NCI-H128 (cell line): ENCODE results near the gene BHLHE23.

Experiments
- DNase-seq: peaks from one replicate; lab custom pipeline; 2025; ENCODE audit not compliant: unreplicated experiment; lab: John Stamatoyannopoulos, UW

Gene BHLHE23

GRCh38 chr20:62975251-62975760 lies 31.5 kb downstream of the BHLHE23 start:
- no peak for DNase-seq

GRCh38 chr20:62972845-62973745 lies 33.7 kb downstream of the BHLHE23 start:
- no peak for DNase-seq

GRCh38 chr20:62971950-62972844 lies 34.6 kb downstream of the BHLHE23 start:
- peak; percentile 71 for DNase-seq

- DNase-seq, result no peak
These were observed 35.4 kb downstream of the BHLHE23 start for GRCh38 chr20:62971211-62971949.

DNA sequence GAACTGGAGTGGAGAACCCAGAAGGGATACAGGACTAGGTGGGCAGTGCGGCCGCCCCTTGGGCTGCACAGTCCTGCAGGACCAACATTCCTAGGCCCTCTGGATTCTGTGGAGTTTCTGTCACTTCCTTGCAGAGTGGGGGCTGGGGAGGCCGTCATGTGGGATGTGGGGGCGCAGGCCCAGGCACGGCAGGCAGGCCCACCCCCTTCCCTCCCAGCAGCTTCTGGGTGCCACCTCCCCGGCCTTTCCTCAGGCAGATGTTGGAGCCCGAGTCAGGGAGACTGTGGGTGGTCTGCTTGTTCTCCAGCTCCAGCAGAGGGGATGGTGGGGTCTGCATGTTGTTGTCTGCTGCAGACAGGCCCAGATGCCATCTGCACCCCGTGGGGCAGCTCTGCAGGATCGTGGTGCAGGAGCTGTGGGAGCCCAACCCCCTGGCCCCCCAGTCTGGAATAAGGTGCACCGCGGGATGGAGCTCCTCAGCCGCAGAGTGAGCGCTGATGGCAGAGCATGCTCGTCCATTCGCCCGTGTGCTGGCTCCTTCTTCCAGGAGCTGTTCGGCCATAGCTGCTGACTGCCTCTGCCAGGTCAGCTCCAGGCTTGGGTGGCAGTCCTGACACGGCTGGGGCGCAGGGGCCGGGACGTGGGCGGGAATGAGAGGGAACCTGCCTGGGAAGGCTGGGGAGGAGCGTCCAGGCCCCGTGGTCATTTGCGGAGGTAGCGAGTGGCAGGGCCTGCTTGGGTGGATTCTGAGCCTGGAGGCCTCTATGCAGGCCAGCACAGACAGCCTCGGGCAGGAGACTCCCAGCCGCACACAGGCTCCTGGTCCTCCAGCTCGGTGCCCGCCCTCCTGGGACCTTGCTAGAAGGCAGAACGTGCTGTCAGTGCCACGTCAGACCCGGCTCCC lies 36.2 kb downstream of the BHLHE23 start:
- DNase-seq, result no peak

GRCh38 chr20:62969939-62970306 lies 36.8 kb downstream of the BHLHE23 start:
- no peak for DNase-seq

DNA sequence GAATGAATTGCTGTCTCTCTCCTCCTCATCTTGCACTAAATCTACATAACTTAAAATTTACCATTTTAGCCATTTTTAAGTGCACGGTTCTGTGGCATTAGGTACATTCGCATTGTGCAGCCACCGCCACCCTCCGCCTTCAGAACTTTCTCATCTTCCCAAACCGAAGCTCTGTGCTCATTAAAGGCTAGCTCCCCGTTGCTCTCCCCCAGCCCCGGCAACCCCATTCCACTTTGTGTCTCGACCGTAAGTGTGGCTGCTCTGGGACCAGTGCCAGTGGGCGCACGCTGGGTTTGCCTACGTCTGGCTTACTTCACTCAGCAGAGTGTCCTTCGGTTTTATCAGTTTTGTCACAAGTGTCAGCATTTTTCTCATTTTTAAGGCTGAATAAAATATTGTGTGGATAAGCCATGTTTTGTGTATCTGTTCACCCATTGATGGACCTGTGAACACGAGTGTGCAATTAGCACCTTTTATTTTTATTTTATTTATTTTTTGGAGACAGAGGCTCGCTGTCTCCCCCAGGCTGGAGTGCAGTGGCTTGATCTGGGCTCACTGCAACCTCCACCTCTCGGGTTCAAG lies 37.5 kb downstream of the BHLHE23 start:
- no peak for DNase-seq

DNA sequence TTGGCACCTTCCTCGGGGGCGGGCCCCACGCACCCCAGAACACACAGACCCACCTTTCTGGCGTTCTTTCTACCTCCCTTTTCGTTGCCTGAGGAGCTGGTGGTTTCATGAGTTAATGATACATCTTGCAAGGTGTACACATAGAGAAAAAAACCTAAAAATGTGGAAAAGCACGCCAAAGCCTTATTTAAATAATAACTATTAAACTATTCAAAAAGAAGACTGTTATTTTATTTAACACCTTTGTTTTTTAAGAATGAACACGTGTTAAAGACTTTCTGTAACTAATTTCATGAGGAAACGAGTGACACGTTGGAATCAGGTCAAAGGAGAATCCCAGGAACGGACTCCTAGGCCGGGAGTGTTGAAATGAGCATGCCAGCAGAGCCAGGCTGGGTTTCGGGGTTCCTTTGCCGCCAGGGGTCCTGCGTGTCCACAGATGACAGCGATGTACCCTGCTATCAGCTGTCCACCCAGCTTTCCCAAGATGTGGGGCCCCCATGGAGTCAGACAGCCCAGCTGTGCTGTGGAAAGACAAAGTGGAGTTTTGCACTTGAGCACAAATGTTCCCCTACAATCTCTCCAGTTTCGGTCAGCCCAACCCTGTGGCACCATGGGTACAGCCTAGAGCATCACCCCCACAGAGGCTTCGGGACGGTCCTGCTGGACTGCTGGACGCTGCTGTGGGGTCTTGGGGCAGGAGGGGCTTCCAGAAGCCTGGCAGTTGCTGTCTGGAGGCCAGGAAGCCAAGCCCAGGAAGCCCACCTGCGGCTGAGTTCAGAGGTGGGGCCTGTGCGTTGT lies 38.2 kb downstream of the BHLHE23 start:
- no peak for DNase-seq

GRCh38 chr20:62967628-62968351 lies 39.0 kb downstream of the BHLHE23 start:
- DNase-seq, result no peak

- no peak for DNase-seq
These were observed 39.6 kb downstream of the BHLHE23 start for GRCh38 chr20:62967149-62967501.

- no peak for DNase-seq
These were observed 40.3 kb downstream of the BHLHE23 start for GRCh38 chr20:62966212-62967148.

GRCh38 chr20:62965363-62965771 lies 41.4 kb downstream of the BHLHE23 start:
- no peak for DNase-seq

- DNase-seq, result no peak
These were observed 42.1 kb downstream of the BHLHE23 start for GRCh38 chr20:62964700-62965099.

DNA sequence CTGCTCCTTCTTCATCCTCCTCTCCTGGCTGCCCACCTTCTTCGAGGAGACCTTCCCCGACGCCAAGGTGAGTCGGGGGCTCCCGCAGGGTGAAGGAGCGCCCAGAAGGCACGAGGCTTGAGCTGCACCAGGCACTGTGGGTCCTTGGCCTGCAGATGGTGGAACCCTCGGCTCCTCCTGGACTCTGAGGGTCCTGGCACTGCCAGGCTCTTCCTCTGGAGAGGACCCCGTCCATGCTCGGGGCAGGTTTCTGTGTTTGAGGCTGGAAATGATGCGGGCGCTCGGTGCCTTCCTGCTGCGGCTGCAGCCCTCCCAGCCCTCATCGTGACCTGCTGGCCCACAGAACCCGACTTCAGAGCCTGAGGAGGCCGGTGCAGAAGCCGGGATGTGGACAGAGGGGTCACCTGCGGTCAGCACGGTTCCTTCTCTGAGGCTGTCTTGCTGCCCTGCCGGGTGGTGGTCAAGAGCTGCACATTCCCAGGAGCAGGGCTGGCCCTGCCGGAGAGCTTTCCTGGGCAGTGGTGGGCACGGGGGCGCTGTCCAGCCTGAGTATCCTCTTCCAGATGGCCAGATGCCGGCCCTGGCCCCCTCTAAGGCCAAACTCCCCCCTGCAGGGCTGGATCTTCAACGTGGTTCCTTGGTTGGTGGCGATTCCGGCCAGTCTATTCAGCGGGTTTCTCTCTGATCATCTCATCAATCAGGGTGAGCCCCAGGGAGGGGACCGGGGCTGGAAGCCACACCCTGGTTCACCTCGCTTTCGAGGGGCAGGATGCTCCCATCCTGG lies 43.0 kb downstream of the BHLHE23 start:
- no peak for DNase-seq

DNA sequence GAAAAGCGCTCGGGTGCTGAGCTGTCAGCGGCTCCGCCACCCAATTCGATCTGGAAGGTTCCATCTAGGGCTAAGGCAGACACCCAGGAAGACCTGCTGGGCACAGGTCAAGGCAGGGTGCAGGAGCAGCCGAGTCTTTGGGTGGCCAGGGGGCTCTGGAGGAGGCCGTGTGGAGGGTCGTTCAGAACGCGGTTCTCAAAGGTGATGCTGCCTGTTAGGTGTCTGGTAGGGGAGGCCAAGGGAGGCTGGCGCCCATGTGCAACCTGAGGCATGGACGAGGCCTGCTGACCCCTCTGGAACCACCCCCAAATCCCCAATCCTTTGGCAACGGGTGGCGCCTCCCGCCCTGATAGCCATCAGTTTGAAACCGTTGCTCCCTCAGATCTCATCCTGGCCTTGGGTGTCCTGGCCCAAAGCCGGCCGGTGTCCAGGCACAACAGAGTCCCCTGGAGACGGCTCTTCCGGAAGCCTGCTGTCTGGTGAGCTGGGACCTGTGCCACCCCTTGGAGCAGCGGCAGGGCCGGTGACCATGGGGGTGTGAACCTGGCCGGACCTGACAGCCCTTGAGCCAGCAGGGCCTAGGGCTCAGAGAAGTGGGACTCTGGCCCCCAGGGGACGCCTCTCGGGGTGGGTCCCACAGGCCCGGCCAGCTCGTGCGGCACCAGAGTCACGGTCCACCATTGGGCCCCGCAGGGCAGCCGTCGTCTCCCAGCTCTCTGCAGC lies 43.7 kb downstream of the BHLHE23 start:
- DNase-seq, result no peak
